ENCODE data around the gene SDF2. TPM values are rescaled to one million over a fixed set of nuclear protein-coding genes. Genes with fewer than 3 reads are reported as not detected.

The SDF2 gene
- total and polyA plus RNA-seq, 9 of the 15 experiments (the other 6 are each of a cell fraction or from before 2014, with no cell fraction given) = 41.2 to 132 (median 65.6) TPM

- TF ChIP-seq ZBTB40 (IDR thresholded peaks at IDR 0.05) (no peak), ZBTB40 (CRISPR knock-in tag; IDR thresholded peaks at IDR 0.05) (no peak), NR2C1 (IDR thresholded peaks at IDR 0.05) (peak; percentile 11; the same call in 1 of the 2 replicates), NR2C1 (tag; IDR thresholded peaks at IDR 0.05) (peak; percentile 59; the same call in 1 of the 2 replicates), EP400 (IDR thresholded peaks at IDR 0.05) (peak; percentile 53), TAF9B (IDR thresholded peaks at IDR 0.05; ENCODE audit: partially characterized antibody) (no peak), SMARCA4 (IDR thresholded peaks at IDR 0.05) (peak; percentile 74; the same call in 1 of the 2 replicates), PKNOX1 (IDR thresholded peaks at IDR 0.05) (0 out of 2 replicates have a peak, but pooled peaks have one; percentile 6)
- TF ChIP-seq, protein P1, sequence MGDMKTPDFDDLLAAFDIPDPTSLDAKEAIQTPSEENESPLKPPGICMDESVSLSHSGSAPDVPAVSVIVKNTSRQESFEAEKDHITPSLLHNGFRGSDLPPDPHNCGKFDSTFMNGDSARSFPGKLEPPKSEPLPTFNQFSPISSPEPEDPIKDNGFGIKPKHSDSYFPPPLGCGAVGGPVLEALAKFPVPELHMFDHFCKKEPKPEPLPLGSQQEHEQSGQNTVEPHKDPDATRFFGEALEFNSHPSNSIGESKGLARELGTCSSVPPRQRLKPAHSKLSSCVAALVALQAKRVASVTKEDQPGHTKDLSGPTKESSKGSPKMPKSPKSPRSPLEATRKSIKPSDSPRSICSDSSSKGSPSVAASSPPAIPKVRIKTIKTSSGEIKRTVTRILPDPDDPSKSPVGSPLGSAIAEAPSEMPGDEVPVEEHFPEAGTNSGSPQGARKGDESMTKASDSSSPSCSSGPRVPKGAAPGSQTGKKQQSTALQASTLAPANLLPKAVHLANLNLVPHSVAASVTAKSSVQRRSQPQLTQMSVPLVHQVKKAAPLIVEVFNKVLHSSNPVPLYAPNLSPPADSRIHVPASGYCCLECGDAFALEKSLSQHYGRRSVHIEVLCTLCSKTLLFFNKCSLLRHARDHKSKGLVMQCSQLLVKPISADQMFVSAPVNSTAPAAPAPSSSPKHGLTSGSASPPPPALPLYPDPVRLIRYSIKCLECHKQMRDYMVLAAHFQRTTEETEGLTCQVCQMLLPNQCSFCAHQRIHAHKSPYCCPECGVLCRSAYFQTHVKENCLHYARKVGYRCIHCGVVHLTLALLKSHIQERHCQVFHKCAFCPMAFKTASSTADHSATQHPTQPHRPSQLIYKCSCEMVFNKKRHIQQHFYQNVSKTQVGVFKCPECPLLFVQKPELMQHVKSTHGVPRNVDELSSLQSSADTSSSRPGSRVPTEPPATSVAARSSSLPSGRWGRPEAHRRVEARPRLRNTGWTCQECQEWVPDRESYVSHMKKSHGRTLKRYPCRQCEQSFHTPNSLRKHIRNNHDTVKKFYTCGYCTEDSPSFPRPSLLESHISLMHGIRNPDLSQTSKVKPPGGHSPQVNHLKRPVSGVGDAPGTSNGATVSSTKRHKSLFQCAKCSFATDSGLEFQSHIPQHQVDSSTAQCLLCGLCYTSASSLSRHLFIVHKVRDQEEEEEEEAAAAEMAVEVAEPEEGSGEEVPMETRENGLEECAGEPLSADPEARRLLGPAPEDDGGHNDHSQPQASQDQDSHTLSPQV (IDR thresholded peaks at IDR 0.05) = peak; percentile 80
- TF ChIP-seq, protein P2, sequence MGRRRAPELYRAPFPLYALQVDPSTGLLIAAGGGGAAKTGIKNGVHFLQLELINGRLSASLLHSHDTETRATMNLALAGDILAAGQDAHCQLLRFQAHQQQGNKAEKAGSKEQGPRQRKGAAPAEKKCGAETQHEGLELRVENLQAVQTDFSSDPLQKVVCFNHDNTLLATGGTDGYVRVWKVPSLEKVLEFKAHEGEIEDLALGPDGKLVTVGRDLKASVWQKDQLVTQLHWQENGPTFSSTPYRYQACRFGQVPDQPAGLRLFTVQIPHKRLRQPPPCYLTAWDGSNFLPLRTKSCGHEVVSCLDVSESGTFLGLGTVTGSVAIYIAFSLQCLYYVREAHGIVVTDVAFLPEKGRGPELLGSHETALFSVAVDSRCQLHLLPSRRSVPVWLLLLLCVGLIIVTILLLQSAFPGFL (CRISPR knock-in tag; IDR thresholded peaks at IDR 0.05) = 0 out of 2 replicates have a peak, but pooled peaks have one; percentile 37
Measured at GRCh38 chr17:28646039-28646754, 15.5 kb downstream of the SDF2 start (continued).
